HUDEP-2 (cell line): ENCODE results near the gene GJA8.
"Not testable (repeated sequence)": the region's sequence is repeated elsewhere in the genome, so short reads cannot be mapped to it uniquely, and the experiment has no call there.

Experiments used
- DNase-seq, 76 experiments: peaks; one replicate each; lab custom pipeline; 2025; ENCODE audit not compliant: unreplicated experiment in 76 of 76; lab: John Stamatoyannopoulos, UW

GJA8 gene

GRCh38 chr1:147902253-147902845 is at the start of gene GJA8:
Gene GJA8 (plus strand): TSS chr1:147902795. CDS start chr1:147907956, 5,161 bp downstream.
- no peak for DNase-seq

GRCh38 chr1:147853391-147853790 is 49.2 kb upstream of the GJA8 start:
- no peak for DNase-seq

- DNase-seq = not testable (repeated sequence)
Observed at GRCh38 chr1:147854989-147855388, 47.6 kb upstream of the GJA8 start.

- DNase-seq = not testable (repeated sequence)
Observed at GRCh38 chr1:147855996-147856395, 46.6 kb upstream of the GJA8 start.

- not testable (repeated sequence) for DNase-seq
Observed at GRCh38 chr1:147867204-147867603, 35.4 kb upstream of the GJA8 start.

- DNase-seq = no peak
Observed at GRCh38 chr1:147878022-147878421, 24.6 kb upstream of the GJA8 start.

- no peak for DNase-seq
Observed at GRCh38 chr1:147879911-147880310, 22.7 kb upstream of the GJA8 start.

GRCh38 chr1:147882535-147882934 is 20.1 kb upstream of the GJA8 start:
- DNase-seq = no peak

- peak in 56 of 76 experiments; percentile 3 to 75 (median 29) for DNase-seq
Observed at GRCh38 chr1:147890177-147890790, 12.3 kb upstream of the GJA8 start.

GRCh38 chr1:147891088-147891487 is 11.5 kb upstream of the GJA8 start:
- DNase-seq = no peak

GRCh38 chr1:147892216-147892615 is 10.4 kb upstream of the GJA8 start:
- DNase-seq = peak in 29 of 76 experiments; percentile 0 to 39 (median 7)

- DNase-seq = peak in 20 of 76 experiments; percentile 3 to 39 (median 14)
Observed at GRCh38 chr1:147892731-147893214, 9.8 kb upstream of the GJA8 start.

- DNase-seq = no peak
Observed at GRCh38 chr1:147895123-147895522, 7.5 kb upstream of the GJA8 start.

GRCh38 chr1:147897029-147897752 is 5.4 kb upstream of the GJA8 start:
- DNase-seq = no peak

- DNase-seq = no peak
Observed at GRCh38 chr1:147897789-147898188, 4.8 kb upstream of the GJA8 start.

- DNase-seq = no peak
Observed at GRCh38 chr1:147904726-147905125, 2.1 kb downstream of the GJA8 start.

- no peak for DNase-seq
Observed at GRCh38 chr1:147907786-147908509, 5.4 kb downstream of the GJA8 start.

- no peak for DNase-seq
Observed at GRCh38 chr1:147912553-147912952, 10.0 kb downstream of the GJA8 start.

- no peak for DNase-seq
Observed at GRCh38 chr1:147913362-147913942, 10.9 kb downstream of the GJA8 start.

GRCh38 chr1:147919896-147920295 is 17.3 kb downstream of the GJA8 start:
- DNase-seq = no peak

- no peak for DNase-seq
Observed at GRCh38 chr1:147924813-147925212, 22.2 kb downstream of the GJA8 start.
